Measurements from ENCODE around the gene DSPP. TPM values are rescaled to one million over a fixed set of nuclear protein-coding genes. Genes with fewer than 3 reads are reported as not detected.

DSPP gene
- total and polyA plus RNA-seq, 2 experiments from 2014 or later: 0.08 TPM; not detected in 1

DNA sequence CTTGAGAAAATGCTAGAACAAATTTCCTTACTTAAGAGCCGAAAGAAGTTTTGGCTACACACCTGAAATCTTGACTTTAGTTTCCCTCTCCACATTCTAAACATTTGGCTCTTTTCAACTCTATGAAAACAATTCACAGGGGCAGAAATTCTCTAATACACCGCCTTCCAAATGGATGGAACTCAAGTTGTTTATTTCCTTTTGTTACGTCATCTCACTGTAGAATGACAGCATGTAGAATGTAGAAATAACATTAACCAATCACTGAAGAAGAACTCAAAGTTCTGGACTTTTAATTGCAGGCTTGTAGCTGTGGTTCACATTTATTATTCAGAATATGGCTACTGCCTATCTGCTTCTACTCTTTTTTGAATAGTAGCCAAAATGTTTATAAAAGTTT is 43.6 kb downstream of the DSPP start:
- Mint-ChIP-seq H3K9me3 (no peaks in the 10 kb centered on the region; the same call in 2 of the 3 replicates), H3K27me3 (ENCODE audit: insufficient read depth, low read depth, poor library complexity) (no peaks in the 10 kb centered on the region), H3K4me1 (peaks cover 18% of the 10 kb centered on the region), H3K4me3 (no peak overlapping the region), H3K27ac (no peak overlapping the region), H3K36me3 (ENCODE audit: low read depth) (no peaks in the 10 kb centered on the region)
- Histone ChIP-seq H3K27me3 (ENCODE audit: insufficient read depth) (no peaks in the 10 kb centered on the region), H3K27ac (ENCODE audit: low read depth) (no peak overlapping the region), H3K4me3 (no peak overlapping the region), H4K20me1 (replicated peaks; ENCODE audit: insufficient read depth) (no peaks in the 10 kb centered on the region), H3F3A (replicated peaks; ENCODE audit: low read depth) (no peaks in the 10 kb centered on the region), H3K9me2 (ENCODE audit: insufficient read depth) (no peaks in the 10 kb centered on the region), H3K4me1 (ENCODE audit: insufficient read depth) (peaks cover 14% of the 10 kb centered on the region), H2AFZ (no peak overlapping the region), H3K4me2 (no peak overlapping the region), H3K79me2 (replicated peaks; ENCODE audit: insufficient read depth) (no peaks in the 10 kb centered on the region), H3K36me3 (ENCODE audit: insufficient read depth) (no peaks in the 10 kb centered on the region)
- TF ChIP-seq ZNF114 (CRISPR knock-in tag; IDR thresholded peaks at IDR 0.05) (no peak), NANOG (IDR thresholded peaks at IDR 0.05; ENCODE audit: borderline replicate concordance) (no peak), EZH2phosphoT487 (IDR thresholded peaks at IDR 0.05; ENCODE audit: unreplicated experiment) (no peak), ZNF331 (CRISPR knock-in tag; IDR thresholded peaks at IDR 0.05; ENCODE audit: low read depth) (no peak), POLR2AphosphoS5 (IDR thresholded peaks at IDR 0.05; ENCODE audit: low read depth) (no peak), JUNB (IDR thresholded peaks at IDR 0.05; ENCODE audit: unreplicated experiment) (no peak), EZH2 (IDR thresholded peaks at IDR 0.05; ENCODE audit: low read depth, unreplicated experiment) (no peak)
- TF ChIP-seq, protein P1, sequence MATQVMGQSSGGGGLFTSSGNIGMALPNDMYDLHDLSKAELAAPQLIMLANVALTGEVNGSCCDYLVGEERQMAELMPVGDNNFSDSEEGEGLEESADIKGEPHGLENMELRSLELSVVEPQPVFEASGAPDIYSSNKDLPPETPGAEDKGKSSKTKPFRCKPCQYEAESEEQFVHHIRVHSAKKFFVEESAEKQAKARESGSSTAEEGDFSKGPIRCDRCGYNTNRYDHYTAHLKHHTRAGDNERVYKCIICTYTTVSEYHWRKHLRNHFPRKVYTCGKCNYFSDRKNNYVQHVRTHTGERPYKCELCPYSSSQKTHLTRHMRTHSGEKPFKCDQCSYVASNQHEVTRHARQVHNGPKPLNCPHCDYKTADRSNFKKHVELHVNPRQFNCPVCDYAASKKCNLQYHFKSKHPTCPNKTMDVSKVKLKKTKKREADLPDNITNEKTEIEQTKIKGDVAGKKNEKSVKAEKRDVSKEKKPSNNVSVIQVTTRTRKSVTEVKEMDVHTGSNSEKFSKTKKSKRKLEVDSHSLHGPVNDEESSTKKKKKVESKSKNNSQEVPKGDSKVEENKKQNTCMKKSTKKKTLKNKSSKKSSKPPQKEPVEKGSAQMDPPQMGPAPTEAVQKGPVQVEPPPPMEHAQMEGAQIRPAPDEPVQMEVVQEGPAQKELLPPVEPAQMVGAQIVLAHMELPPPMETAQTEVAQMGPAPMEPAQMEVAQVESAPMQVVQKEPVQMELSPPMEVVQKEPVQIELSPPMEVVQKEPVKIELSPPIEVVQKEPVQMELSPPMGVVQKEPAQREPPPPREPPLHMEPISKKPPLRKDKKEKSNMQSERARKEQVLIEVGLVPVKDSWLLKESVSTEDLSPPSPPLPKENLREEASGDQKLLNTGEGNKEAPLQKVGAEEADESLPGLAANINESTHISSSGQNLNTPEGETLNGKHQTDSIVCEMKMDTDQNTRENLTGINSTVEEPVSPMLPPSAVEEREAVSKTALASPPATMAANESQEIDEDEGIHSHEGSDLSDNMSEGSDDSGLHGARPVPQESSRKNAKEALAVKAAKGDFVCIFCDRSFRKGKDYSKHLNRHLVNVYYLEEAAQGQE (IDR thresholded peaks at IDR 0.05; ENCODE audit: unreplicated experiment): no peak
- TF ChIP-seq, protein P2, sequence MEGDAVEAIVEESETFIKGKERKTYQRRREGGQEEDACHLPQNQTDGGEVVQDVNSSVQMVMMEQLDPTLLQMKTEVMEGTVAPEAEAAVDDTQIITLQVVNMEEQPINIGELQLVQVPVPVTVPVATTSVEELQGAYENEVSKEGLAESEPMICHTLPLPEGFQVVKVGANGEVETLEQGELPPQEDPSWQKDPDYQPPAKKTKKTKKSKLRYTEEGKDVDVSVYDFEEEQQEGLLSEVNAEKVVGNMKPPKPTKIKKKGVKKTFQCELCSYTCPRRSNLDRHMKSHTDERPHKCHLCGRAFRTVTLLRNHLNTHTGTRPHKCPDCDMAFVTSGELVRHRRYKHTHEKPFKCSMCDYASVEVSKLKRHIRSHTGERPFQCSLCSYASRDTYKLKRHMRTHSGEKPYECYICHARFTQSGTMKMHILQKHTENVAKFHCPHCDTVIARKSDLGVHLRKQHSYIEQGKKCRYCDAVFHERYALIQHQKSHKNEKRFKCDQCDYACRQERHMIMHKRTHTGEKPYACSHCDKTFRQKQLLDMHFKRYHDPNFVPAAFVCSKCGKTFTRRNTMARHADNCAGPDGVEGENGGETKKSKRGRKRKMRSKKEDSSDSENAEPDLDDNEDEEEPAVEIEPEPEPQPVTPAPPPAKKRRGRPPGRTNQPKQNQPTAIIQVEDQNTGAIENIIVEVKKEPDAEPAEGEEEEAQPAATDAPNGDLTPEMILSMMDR (conservative IDR thresholded peaks at IDR 0.05; ENCODE audit: low read depth in 2 of 2): no peak
- TF ChIP-seq, protein P3, sequence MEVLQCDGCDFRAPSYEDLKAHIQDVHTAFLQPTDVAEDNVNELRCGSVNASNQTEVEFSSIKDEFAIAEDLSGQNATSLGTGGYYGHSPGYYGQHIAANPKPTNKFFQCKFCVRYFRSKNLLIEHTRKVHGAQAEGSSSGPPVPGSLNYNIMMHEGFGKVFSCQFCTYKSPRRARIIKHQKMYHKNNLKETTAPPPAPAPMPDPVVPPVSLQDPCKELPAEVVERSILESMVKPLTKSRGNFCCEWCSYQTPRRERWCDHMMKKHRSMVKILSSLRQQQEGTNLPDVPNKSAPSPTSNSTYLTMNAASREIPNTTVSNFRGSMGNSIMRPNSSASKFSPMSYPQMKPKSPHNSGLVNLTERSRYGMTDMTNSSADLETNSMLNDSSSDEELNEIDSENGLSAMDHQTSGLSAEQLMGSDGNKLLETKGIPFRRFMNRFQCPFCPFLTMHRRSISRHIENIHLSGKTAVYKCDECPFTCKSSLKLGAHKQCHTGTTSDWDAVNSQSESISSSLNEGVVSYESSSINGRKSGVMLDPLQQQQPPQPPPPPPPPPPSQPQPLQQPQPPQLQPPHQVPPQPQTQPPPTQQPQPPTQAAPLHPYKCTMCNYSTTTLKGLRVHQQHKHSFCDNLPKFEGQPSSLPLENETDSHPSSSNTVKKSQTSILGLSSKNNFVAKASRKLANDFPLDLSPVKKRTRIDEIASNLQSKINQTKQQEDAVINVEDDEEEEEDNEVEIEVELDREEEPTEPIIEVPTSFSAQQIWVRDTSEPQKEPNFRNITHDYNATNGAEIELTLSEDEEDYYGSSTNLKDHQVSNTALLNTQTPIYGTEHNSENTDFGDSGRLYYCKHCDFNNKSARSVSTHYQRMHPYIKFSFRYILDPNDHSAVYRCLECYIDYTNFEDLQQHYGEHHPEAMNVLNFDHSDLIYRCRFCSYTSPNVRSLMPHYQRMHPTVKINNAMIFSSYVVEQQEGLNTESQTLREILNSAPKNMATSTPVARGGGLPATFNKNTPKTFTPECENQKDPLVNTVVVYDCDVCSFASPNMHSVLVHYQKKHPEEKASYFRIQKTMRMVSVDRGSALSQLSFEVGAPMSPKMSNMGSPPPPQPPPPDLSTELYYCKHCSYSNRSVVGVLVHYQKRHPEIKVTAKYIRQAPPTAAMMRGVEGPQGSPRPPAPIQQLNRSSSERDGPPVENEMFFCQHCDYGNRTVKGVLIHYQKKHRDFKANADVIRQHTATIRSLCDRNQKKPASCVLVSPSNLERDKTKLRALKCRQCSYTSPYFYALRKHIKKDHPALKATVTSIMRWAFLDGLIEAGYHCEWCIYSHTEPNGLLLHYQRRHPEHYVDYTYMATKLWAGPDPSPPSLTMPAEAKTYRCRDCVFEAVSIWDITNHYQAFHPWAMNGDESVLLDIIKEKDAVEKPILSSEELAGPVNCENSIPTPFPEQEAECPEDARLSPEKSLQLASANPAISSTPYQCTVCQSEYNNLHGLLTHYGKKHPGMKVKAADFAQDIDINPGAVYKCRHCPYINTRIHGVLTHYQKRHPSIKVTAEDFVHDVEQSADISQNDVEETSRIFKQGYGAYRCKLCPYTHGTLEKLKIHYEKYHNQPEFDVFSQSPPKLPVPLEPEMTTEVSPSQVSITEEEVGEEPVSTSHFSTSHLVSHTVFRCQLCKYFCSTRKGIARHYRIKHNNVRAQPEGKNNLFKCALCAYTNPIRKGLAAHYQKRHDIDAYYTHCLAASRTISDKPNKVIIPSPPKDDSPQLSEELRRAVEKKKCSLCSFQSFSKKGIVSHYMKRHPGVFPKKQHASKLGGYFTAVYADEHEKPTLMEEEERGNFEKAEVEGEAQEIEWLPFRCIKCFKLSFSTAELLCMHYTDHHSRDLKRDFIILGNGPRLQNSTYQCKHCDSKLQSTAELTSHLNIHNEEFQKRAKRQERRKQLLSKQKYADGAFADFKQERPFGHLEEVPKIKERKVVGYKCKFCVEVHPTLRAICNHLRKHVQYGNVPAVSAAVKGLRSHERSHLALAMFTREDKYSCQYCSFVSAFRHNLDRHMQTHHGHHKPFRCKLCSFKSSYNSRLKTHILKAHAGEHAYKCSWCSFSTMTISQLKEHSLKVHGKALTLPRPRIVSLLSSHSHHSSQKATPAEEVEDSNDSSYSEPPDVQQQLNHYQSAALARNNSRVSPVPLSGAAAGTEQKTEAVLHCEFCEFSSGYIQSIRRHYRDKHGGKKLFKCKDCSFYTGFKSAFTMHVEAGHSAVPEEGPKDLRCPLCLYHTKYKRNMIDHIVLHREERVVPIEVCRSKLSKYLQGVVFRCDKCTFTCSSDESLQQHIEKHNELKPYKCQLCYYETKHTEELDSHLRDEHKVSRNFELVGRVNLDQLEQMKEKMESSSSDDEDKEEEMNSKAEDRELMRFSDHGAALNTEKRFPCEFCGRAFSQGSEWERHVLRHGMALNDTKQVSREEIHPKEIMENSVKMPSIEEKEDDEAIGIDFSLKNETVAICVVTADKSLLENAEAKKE (CRISPR knock-in tag; IDR thresholded peaks at IDR 0.05): no peak
- ATAC-seq (no peak), DNase-seq (ENCODE audit: low spot score) (no peak)

All from GM23338 (cell line).